ENCODE data around the gene RPL29. TPM values are rescaled to one million over a fixed set of nuclear protein-coding genes. Genes with fewer than 3 reads are reported as not detected.

RPL29 gene
- total RNA-seq, 1 experiment from 2014 or later = 590 TPM

GRCh38 chr3:51966016-51966415 is 29.7 kb downstream of the RPL29 start:
- no peak for DNase-seq (ENCODE audit: low read depth)

- no peak for DNase-seq (ENCODE audit: low read depth)
Observed at GRCh38 chr3:51964521-51964920, 31.2 kb downstream of the RPL29 start.

DNA sequence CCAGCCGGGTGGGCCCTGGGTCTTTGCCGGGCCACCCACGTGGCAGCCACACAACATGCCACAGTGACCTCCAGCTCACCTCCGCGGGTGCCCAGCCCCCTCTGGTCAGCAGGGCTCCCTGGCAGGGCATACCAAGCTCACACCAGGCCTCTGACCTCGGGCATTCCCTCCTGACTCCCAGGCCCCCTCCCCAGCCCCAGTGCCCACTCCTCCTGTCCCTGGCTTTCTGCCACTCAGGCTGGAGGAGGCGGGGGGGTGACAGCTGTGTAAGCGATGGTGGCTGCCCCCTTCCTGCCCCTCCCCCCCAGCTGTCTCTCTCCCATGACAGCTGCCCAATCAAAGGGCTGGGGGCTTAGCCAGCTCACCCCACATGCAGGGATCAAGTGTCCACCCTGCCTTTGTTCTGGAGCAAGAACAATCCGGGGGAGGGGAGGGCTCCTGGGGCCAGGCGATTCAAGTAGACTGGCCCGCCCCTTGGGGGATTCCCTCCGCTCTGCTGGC is 31.7 kb downstream of the RPL29 start:
- no peak for DNase-seq (ENCODE audit: low read depth)

- DNase-seq (ENCODE audit: low read depth) = no peak
Observed at GRCh38 chr3:51962854-51963530, 32.7 kb downstream of the RPL29 start.

DNA sequence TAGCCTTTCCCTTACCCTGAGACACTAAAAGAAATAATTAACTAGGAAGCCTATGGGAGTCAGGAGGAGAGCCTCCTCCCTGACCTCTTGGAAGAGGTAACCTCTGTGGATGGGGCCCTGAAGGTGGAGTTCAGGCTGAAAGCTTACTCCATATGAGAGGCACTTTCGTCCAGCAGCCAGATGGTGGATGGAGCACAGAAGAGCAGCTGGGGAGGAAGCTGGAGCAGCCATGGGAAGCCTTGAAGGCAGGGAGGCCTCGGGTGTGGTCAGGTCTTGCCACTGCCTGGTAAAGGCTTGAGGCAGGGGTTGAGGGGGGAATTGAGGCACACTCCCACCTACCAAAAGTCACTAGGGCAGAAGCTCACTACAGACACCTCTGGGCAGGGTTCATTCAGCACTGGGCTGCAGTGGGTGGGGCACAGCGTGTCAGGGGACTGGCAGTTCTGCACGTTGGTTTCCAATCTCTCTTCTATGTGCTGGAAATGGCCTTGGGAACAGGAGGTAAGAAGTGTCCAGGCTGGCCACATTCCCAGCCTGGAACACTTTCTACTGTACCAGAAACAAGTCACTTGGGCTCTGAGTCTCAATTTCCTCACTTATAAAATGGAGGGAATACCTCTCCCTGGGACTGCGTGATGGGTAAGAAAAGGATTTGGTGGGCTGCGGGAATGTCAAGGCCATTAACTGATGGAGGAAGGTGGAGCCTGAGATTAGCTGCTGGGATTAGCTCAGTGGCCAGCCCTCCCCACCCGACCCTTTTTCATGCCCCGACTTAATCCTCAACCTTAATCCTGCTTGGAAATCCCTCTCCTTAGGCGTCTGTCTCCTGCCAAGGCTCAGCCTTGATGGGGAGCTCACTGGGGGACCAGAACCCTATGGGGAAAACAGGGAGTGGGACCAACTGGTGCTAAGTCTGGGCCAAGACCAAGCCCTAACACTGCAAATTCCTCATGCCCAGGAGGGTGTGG is 33.8 kb downstream of the RPL29 start:
- no peak for DNase-seq (ENCODE audit: low read depth)

- no peak for DNase-seq (ENCODE audit: low read depth)
Observed at GRCh38 chr3:51961011-51961410, 34.7 kb downstream of the RPL29 start.

GRCh38 chr3:51960386-51960785 is 35.3 kb downstream of the RPL29 start:
- no peak for DNase-seq (ENCODE audit: low read depth)

- DNase-seq (ENCODE audit: low read depth) = no peak
Observed at GRCh38 chr3:51959651-51960050, 36.0 kb downstream of the RPL29 start.

DNA sequence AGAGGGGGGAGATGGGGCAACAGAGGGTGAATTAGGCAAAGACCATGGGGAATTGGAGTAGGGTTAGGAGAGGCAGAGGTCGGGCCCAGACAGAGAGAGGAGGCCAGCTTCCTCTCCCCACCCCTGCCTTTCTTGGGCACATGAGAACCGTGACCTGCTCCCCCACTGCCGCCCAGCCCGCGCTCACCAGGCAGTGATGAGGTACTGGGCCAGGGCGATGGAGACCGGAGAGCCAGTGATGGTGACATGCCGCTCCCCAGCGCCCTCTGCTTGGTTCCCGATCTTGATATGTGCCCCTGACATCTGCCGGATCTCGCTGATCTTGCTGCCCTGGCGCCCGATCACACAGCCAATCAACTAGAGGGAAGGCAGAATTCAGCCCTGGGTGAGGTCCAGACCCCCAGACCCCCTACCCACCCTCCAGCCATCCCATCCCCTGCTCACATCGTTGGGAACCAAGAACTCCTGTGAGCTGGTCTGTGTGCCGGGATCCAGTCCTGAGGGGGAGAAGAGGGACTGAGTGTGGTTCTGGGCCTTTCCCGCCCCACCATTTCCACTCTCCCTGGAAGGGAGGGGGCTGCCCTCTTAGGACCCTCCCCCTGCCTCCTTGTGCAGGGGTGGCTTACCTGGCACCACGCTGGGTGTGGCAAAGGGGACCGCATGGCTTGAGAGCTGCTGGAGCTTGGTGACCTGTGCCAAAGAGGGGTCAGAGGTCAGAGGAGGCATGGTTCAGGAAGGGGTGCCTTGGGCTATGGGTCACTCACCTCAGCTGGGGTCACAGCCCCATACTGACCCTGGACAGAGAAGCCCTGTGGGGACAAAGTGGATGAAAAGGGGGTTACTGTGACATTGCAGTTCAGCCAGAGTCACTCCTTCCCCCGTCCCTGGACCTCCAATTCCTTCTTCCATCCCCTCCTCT is 36.8 kb downstream of the RPL29 start:
- DNase-seq (ENCODE audit: low read depth) = no peak

DNA sequence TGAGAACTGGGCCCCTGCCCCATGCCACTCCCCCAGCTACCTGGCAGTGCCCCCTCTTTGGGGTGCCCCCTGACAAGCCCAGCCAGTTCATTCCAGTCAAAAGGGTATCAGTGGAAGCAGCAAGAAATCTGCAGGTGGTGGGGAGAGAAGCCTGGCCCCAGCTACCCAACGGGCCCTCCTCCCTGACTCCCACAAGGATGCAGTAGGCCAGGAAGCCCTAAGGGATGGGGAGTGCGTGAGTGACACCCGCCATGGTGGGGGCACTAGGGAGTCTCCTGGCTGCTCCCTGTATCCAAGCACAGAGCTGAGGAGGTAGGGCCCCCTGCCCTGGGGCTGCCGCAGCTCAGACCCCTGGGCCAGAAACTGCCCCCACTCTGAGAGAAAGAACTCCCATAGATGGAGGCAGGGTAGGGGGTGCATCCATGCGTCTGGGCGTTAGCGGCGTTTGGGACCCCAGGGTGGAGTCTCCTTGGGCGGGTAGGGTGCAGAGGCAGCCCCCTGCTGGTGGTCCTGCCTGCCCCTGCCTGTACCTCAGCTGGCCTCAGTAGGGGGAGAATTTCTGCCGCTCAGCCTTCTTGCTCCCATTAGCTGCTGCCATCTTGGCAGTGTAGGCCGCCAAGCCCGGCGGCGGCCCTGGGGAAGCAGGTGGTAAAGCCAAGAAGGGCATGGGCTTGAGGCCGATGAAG is 38.0 kb downstream of the RPL29 start:
- no peak for DNase-seq (ENCODE audit: low read depth)

GRCh38 chr3:51955893-51956770 is 39.6 kb downstream of the RPL29 start:
- peak; percentile 62 for DNase-seq (ENCODE audit: low read depth)

GRCh38 chr3:51955175-51955892 is 40.4 kb downstream of the RPL29 start, which contains the start of gene GPR62:
GPR62 (plus strand) TSS chr3:51955381; CDS start chr3:51955653, 272 bp downstream.
- DNase-seq (ENCODE audit: low read depth) = no peak

DNA sequence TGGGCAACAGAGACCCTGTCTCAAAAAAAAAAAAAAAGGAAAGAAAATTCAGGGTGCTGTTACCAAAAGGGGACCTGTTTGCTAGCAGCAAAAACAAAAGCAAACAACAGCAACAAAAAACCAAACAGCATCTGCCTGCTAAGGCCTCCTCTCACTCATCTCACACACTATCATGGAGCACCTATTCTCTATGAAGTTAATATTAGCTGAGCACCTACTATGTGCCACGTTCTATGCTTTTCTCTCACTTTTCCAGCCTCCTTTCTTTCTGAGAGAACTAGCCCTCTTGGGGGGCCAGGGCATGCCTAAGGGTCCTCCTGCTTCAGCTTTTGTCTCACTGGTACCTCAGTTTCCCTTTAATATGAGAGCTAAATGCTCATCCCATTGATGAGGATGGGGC is 41.0 kb downstream of the RPL29 start:
- no peak for DNase-seq (ENCODE audit: low read depth)

DNA sequence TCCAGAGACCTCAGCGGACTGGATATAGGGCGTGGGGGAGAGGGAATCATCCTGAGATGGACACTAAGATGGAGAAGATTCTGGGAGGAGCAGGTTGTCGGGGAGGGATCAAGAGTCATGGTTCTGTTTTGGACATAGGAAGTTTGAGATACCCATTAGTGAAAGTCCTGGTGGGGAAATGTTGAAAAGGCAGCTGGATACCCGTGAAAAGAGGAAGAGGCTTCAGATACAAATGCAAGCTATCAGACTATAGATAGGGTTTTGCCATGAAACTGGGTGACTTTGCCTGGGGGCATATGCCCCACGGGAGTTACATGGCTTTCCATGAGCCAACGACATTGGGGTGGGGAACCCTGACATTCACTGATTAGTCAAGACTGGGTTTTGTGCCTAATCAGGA is 41.6 kb downstream of the RPL29 start:
- no peak for DNase-seq (ENCODE audit: low read depth)

GRCh38 chr3:51953445-51953844 is 42.2 kb downstream of the RPL29 start:
- peak; percentile 57 for DNase-seq (ENCODE audit: low read depth)

- no peak for DNase-seq (ENCODE audit: low read depth)
Observed at GRCh38 chr3:51950899-51951298, 44.8 kb downstream of the RPL29 start.

DNA sequence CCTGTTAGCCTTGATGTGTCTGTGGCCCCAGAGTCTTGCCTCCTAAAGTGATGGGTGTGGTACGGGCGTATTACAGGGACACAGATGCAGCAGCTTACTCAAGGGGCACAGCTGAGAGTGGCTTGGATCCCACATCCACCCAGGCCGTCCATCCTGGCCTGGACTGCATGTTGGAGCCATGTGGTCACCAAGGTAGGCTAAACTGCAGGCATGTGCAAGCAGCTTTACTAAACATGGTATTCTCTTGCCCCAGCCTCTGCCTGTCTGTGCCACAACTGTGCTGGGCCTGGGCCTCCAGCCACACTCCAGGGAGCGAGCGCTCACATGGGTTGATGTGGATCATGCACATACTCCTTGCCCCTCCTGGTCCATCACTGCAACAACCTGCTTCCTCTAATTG is 46.6 kb downstream of the RPL29 start:
- no peak for DNase-seq (ENCODE audit: low read depth)

GRCh38 chr3:51948016-51948580 is 47.6 kb downstream of the RPL29 start:
- no peak for DNase-seq (ENCODE audit: low read depth)
